ENCODE results near the gene ATF6. TPM values are rescaled to one million over a fixed set of nuclear protein-coding genes. Genes with fewer than 3 reads are reported as not detected.

Gene ATF6
- total RNA-seq, 1 experiment from 2014 or later = 20.9 TPM

GRCh38 chr1:161855260-161855659 is 89.1 kb downstream of the ATF6 start:
- CTCF ChIA-PET = no interaction called here
- POLR2A ChIA-PET = no interaction called here
- Histone ChIP-seq H2AFZ (ENCODE audit: low read depth, low read length, poor library complexity, severe bottlenecking) (no peak overlapping the region), H3K79me2 (ENCODE audit: insufficient read depth, low read length) (no peaks in the 10 kb centered on the region), H3K4me1 (ENCODE audit: control insufficient read depth in 1 of 2, insufficient read depth in 2 of 2, low read length in 2 of 2) (no peaks in the 10 kb centered on the region), H3K9me3 (ENCODE audit: control insufficient read depth in 1 of 2, insufficient read depth in 1 of 2, low read depth in 1 of 2, low read length in 2 of 2) (no peaks in the 10 kb centered on the region), H3K9me2 (ENCODE audit: insufficient read depth) (no peaks in the 10 kb centered on the region), H3K4me3 (replicated peaks in 1 of 2; ENCODE audit: low read depth in 1 of 2, low read length in 2 of 2) (no peak overlapping the region), H3K4me2 (ENCODE audit: low read length) (no peak overlapping the region), H3K36me3 (ENCODE audit: control insufficient read depth in 1 of 2, insufficient read depth in 2 of 2, low read length in 2 of 2) (0 out of 4 replicates have a peak, but pooled peaks cover 0 to 4% of the 10 kb centered on the region in 2 experiments), H3K9ac (ENCODE audit: low read length) (no peak overlapping the region), H4K20me1 (ENCODE audit: insufficient read depth) (no peaks in the 10 kb centered on the region), H3K27ac (ENCODE audit: low read depth, low read length) (no peak overlapping the region), H3K27me3 (ENCODE audit: insufficient read depth, low read length) (no peaks in the 10 kb centered on the region)
- BruUV-seq (replicated peaks) = no TSS peak
- no peak for TF ChIP-seq TCF7L2 (IDR thresholded peaks at IDR 0.05; ENCODE audit: borderline replicate concordance, extremely low read depth, insufficient read depth, insufficient read length)
- TF ChIP-seq CEBPB (IDR thresholded peaks at IDR 0.05; ENCODE audit: low read depth) = no peak
- no peak for TF ChIP-seq FOSL1 (IDR thresholded peaks at IDR 0.05; ENCODE audit: low read depth)
- no peak for TF ChIP-seq POLR2A (IDR thresholded peaks at IDR 0.05; ENCODE audit: borderline replicate concordance, extremely low read depth, insufficient read depth, insufficient read length)
- TF ChIP-seq RAD21 (IDR thresholded peaks at IDR 0.05; ENCODE audit: low read depth) = no peak
- no peak for TF ChIP-seq SIN3A (IDR thresholded peaks at IDR 0.05; ENCODE audit: low read depth)
- TF ChIP-seq CTCF (IDR thresholded peaks at IDR 0.05 in 2 of 3, conservative IDR thresholded peaks at IDR 0.05 in 1 of 3; ENCODE audit: borderline replicate concordance in 1 of 3, insufficient read depth in 1 of 3, low read depth in 2 of 3, low read length in 2 of 3) = no peak
- no peak for TF ChIP-seq EZH2 (IDR thresholded peaks at IDR 0.05)
- no peak for TF ChIP-seq ZFX (IDR thresholded peaks at IDR 0.05)
- no peak for TF ChIP-seq ZNF274 (IDR thresholded peaks at IDR 0.05; ENCODE audit: low read depth, low read length)
- no peak for TF ChIP-seq REST (IDR thresholded peaks at IDR 0.05; ENCODE audit: low read depth)
- TF ChIP-seq YY1 (IDR thresholded peaks at IDR 0.05; ENCODE audit: extremely low read depth, insufficient replicate concordance, low read depth, low read length) = no peak
- TF ChIP-seq EZH2phosphoT487 (IDR thresholded peaks at IDR 0.05; ENCODE audit: borderline replicate concordance) = no peak
- DNase-seq (ENCODE audit: low read depth, low spot score) = no peak
- ATAC-seq = no peak
- RAD21 ChIA-PET (ENCODE audit: low non-redundant PET in 1 of 2, low total read pairs in 2 of 2, uncharacterized antibody in 2 of 2, unreplicated experiment in 2 of 2) = no interaction called here
- intact Hi-C loops (cut with micrococcal nuclease) = no loop called here

All from HCT116 (cell line).